SH-SY5Y (cell line): ENCODE measurements around the gene PTPRT.

Experiments
- GATA2 ChIP-seq: IDR thresholded peaks from 2 replicates; pipeline ENCODE4 v1.6.1; 2011; ENCODE audit warnings: mild to moderate bottlenecking, low read depth, low read length
- GATA3 ChIP-seq: IDR thresholded peaks from 2 replicates; pipeline ENCODE4 v1.6.1; 2011; ENCODE audit warnings: low read depth, mild to moderate bottlenecking, low read length, moderate library complexity

DNA sequence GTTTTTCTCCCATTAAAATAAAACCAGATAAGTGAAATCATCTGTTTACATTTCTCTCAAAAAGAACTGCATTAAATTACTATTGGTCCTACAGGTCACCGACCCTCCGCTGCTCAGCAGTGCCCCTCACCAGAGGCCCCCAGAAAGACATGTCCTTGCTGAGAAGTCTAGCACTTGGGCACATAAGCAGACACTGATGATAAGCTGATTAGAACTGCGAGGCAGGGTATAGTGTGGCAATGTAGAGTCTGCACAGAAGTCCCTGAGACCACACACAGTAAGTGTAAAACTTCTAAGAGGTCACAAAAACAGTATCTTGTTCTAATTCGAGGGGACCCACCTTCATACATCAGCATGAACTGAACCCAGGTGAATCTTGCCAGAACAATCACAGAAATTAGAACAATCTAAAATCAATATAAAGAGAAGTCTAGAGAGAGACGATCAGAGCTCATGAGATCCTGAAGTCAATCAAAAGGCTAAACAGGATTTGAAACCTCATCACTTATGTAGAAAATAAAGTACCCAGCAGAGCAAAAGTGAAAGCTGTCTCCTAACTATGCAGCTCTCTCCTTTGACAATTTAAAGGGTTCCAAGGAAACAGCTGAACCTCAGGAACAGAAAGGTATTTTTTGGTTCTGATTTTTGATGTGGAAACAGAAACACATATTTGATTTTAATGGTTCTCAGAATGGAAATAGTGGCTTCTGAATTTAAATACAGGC, 182.9 kb downstream of the PTPRT start:
- TF ChIP-seq GATA2 (no peak), GATA3 (no peak)
